HepG2 (cell line): Measurements from ENCODE around the gene LYRM4. TPM values are rescaled to one million over a fixed set of nuclear protein-coding genes. Genes with fewer than 3 reads are reported as not detected.

Source experiments
- DNMT1 ChIP-seq: sonication (generic); formaldehyde crosslinking; IDR thresholded peaks from 2 replicates; pipeline ENCODE4 v1.5.1; 2020; ENCODE audit warnings: mild to moderate bottlenecking, missing genetic modification reagents
- E2F2 ChIP-seq: sonication (generic); formaldehyde crosslinking; IDR thresholded peaks from 2 replicates; pipeline ENCODE4 v1.4.0; 2020; ENCODE audit warnings: missing genetic modification reagents, borderline replicate concordance
- EP300 ChIP-seq, 3 experiments: sonication (generic) in 1 of 3; formaldehyde crosslinking in 1 of 3; IDR thresholded peaks; 2 replicates each; pipeline versions ENCODE4 v1.5.1 to v1.6.1; 2011 to 2020; ENCODE audit warnings: low read depth in 2 of 3, low read length in 2 of 3, borderline replicate concordance in 1 of 3, improper control_type of control experiment in 1 of 3, mild to moderate bottlenecking in 1 of 3, missing genetic modification reagents in 1 of 3, moderate library complexity in 1 of 3
- GTF2F1 ChIP-seq: fragments of 150-350 bp; IDR thresholded peaks from 2 replicates; pipeline ENCODE4 v1.6.1; 2014; ENCODE audit warnings: low read length
- MAX ChIP-seq: IDR thresholded peaks from 2 replicates; pipeline ENCODE4 v1.6.1; 2012; ENCODE audit warnings: inconsistent platforms
- MTF2 ChIP-seq: sonication (generic); formaldehyde crosslinking; IDR thresholded peaks from 2 replicates; pipeline ENCODE4 v1.5.0; 2020; ENCODE audit warnings: missing genetic modification reagents, borderline replicate concordance
- NR2F2 ChIP-seq: IDR thresholded peaks from 2 replicates; pipeline ENCODE4 v1.6.1; 2012; ENCODE audit warnings: low read depth, inconsistent platforms, borderline replicate concordance
- RBM22 ChIP-seq: fragments of 200-400 bp; formaldehyde crosslinking; optimal IDR thresholded peaks from 2 replicates; pipeline ENCODE3; 2017; ENCODE audit warnings: mild to moderate bottlenecking, low read length, moderate library complexity
- RXRB ChIP-seq: IDR thresholded peaks from 2 replicates; pipeline ENCODE4 v1.6.1; 2016; ENCODE audit warnings: borderline replicate concordance, missing genetic modification reagents, missing compliant biosample characterization
- USF2 ChIP-seq, 2 experiments: sonication (generic) in 1 of 2; formaldehyde crosslinking in 1 of 2; IDR thresholded peaks; 2 replicates each; pipeline versions ENCODE4 v1.5.1 to v1.6.1; 2011 to 2020; ENCODE audit warnings: borderline replicate concordance in 1 of 2, low read depth in 1 of 2, low read length in 1 of 2, mild to moderate bottlenecking in 1 of 2, missing genetic modification reagents in 1 of 2, moderate library complexity in 1 of 2
- ZBTB39 ChIP-seq: sonication (generic); formaldehyde crosslinking; IDR thresholded peaks from 2 replicates; pipeline ENCODE4 v1.5.0; 2020; ENCODE audit warnings: missing genetic modification reagents
- ZNF724P ChIP-seq: sonication (generic); formaldehyde crosslinking; IDR thresholded peaks from 2 replicates; pipeline ENCODE4 v1.8.0; 2022; ENCODE audit warnings: missing genetic modification reagents, borderline replicate concordance
- ZNF737 ChIP-seq: sonication (generic); formaldehyde crosslinking; IDR thresholded peaks from 2 replicates; pipeline ENCODE4 v1.5.0; 2020; ENCODE audit warnings: missing genetic modification reagents, mild to moderate bottlenecking, borderline replicate concordance
- polyA plus RNA-seq, 8 experiments: library from polyadenylated mRNA; depleted of rRNA in 3 of 8; stranded (reverse) in 7 of 8; unstranded in 1 of 8; fragments of >200 nt; fragmentation: Illumina TruSeq in 4 of 8; extraction: Trizol in 4 of 8; gene quantifications; 2 replicates each; pipeline versions ENCODE4 v1.2.1 to v1.2.3, GENCODE V29; 2011 to 2016; ENCODE audit warnings: low read depth in 4 of 8, missing spikeins in 1 of 8, mixed read lengths in 1 of 8; ENCODE audit not compliant: insufficient read depth in 1 of 8
- total RNA-seq, 5 experiments: library from RNA; depleted of rRNA; stranded (reverse); fragments of >200 nt; fragmentation: Illumina TruSeq; extraction: Trizol; gene quantifications; 2 replicates each; pipeline ENCODE4 v1.2.3, GENCODE V29; 2016; ENCODE audit warnings: low read depth in 1 of 5
- TF ChIP-seq, protein P1 (sequence below): sonication (generic); formaldehyde crosslinking; IDR thresholded peaks from 2 replicates; pipeline ENCODE4 v1.4.0; 2020; ENCODE audit warnings: low read depth, mild to moderate bottlenecking, missing genetic modification reagents
- TF ChIP-seq, protein P2 (sequence below): sonication (generic); formaldehyde crosslinking; IDR thresholded peaks from 2 replicates; pipeline ENCODE4 v1.5.0; 2020; ENCODE audit warnings: missing genetic modification reagents

Gene LYRM4
- total and polyA plus RNA-seq, 2 of the 13 experiments (the other 11 are each of a cell fraction or from before 2014, with no cell fraction given): 64.6 to 67.5 TPM

- peak; percentile 70 for TF ChIP-seq RBM22
- TF ChIP-seq, protein P1, sequence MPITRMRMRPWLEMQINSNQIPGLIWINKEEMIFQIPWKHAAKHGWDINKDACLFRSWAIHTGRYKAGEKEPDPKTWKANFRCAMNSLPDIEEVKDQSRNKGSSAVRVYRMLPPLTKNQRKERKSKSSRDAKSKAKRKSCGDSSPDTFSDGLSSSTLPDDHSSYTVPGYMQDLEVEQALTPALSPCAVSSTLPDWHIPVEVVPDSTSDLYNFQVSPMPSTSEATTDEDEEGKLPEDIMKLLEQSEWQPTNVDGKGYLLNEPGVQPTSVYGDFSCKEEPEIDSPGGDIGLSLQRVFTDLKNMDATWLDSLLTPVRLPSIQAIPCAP (CRISPR knock-in tag): no peak
- 0 out of 2 replicates have a peak, but pooled peaks have one; percentile 50 for TF ChIP-seq GTF2F1
- no peak for TF ChIP-seq ZNF737 (CRISPR knock-in tag)
- no peak for TF ChIP-seq ZNF724P (CRISPR knock-in tag)
- TF ChIP-seq USF2 (IDR thresholded peaks at IDR 0.05; ENCODE audit: low read depth, low read length): peak; percentile 60
- TF ChIP-seq USF2 (CRISPR knock-in tag; IDR thresholded peaks at IDR 0.05; ENCODE audit: borderline replicate concordance): peak; percentile 82; the same call in 1 of the 2 replicates
- TF ChIP-seq EP300 (IDR thresholded peaks at IDR 0.05; ENCODE audit: low read depth in 2 of 2, low read length in 2 of 2): 0 out of 4 replicates have a peak, but pooled peaks of 1 of the 2 experiments have one; percentile 20
- TF ChIP-seq EP300 (CRISPR knock-in tag; IDR thresholded peaks at IDR 0.05; ENCODE audit: borderline replicate concordance): no peak
- peak; percentile 67; the same call in 1 of the 2 replicates for TF ChIP-seq MAX
- no peak; the same call in 1 of the 2 replicates for TF ChIP-seq DNMT1 (CRISPR knock-in tag)
- TF ChIP-seq E2F2 (CRISPR knock-in tag): no peak
- TF ChIP-seq ZBTB39: no peak
- TF ChIP-seq MTF2: no peak
- TF ChIP-seq, protein P2, sequence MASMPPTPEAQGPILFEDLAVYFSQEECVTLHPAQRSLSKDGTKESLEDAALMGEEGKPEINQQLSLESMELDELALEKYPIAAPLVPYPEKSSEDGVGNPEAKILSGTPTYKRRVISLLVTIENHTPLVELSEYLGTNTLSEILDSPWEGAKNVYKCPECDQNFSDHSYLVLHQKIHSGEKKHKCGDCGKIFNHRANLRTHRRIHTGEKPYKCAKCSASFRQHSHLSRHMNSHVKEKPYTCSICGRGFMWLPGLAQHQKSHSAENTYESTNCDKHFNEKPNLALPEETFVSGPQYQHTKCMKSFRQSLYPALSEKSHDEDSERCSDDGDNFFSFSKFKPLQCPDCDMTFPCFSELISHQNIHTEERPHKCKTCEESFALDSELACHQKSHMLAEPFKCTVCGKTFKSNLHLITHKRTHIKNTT (CRISPR knock-in tag): no peak
- peak; percentile 26; the same call in 1 of the 2 replicates for TF ChIP-seq RXRB (CRISPR knock-in tag)
- peak; percentile 29; the same call in 1 of the 2 replicates for TF ChIP-seq NR2F2
Measured at GRCh38 chr6:5125152-5126006, 135.4 kb downstream of the LYRM4 start (continued).
